ENCODE results near the gene MYBBP1A. TPM values are rescaled to one million over a fixed set of nuclear protein-coding genes. Genes with fewer than 3 reads are reported as not detected.

MYBBP1A gene
- total RNA-seq, 1 experiment from 2014 or later = 155 TPM

GRCh38 chr17:4577386-4577993 is 22.3 kb upstream of the MYBBP1A start:
- H3F3A ChIP-seq (ENCODE audit: low read length, unreplicated experiment) = no peaks in the 10 kb centered on the region
- ChIA-PET CTCF (interaction anchor here (0.8 kb wide), 1 partner anchor 10 kb away, joined by 3 read pairs; no protein-coding TSS in a partner anchor), POLR2A (ENCODE audit: unreplicated experiment) (interaction anchor here (0.6 kb wide), 1 partner anchor 135 kb away, joined by 3 read pairs; no protein-coding TSS in a partner anchor)
- intact Hi-C loops (cut with micrococcal nuclease) = no loop called here
- no peak overlapping the region for H3K4me2 ChIP-seq (ENCODE audit: low read length)
- no peaks in the 10 kb centered on the region for H3K79me2 ChIP-seq (ENCODE audit: low read length)
- TF ChIP-seq, protein P1, sequence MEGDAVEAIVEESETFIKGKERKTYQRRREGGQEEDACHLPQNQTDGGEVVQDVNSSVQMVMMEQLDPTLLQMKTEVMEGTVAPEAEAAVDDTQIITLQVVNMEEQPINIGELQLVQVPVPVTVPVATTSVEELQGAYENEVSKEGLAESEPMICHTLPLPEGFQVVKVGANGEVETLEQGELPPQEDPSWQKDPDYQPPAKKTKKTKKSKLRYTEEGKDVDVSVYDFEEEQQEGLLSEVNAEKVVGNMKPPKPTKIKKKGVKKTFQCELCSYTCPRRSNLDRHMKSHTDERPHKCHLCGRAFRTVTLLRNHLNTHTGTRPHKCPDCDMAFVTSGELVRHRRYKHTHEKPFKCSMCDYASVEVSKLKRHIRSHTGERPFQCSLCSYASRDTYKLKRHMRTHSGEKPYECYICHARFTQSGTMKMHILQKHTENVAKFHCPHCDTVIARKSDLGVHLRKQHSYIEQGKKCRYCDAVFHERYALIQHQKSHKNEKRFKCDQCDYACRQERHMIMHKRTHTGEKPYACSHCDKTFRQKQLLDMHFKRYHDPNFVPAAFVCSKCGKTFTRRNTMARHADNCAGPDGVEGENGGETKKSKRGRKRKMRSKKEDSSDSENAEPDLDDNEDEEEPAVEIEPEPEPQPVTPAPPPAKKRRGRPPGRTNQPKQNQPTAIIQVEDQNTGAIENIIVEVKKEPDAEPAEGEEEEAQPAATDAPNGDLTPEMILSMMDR (conservative IDR thresholded peaks at IDR 0.05; ENCODE audit: low read depth, low read length) = no peak
- TF ChIP-seq EZH2 (IDR thresholded peaks at IDR 0.05; ENCODE audit: low read length, unreplicated experiment) (no peak), EZH2phosphoT487 (IDR thresholded peaks at IDR 0.05; ENCODE audit: borderline replicate concordance, low read length) (no peak)
- no peak overlapping the region for H3K27ac ChIP-seq (ENCODE audit: low read length)
- DNase-seq (no peak), ATAC-seq (no peak)
- H3K27me3 ChIP-seq (ENCODE audit: low read length) = peaks cover under 1% of the 10 kb centered on the region; the same call in 1 of the 2 replicates
- H3K9ac ChIP-seq (ENCODE audit: low read length) = no peak overlapping the region
- no peaks in the 10 kb centered on the region for H3K36me3 ChIP-seq (ENCODE audit: low read depth, low read length)
- no peaks in the 10 kb centered on the region for H3K4me1 ChIP-seq (ENCODE audit: insufficient read depth, low read length)
- no peaks in the 10 kb centered on the region for H3K9me3 ChIP-seq (ENCODE audit: low read length)
- no peak overlapping the region for H2AFZ ChIP-seq (ENCODE audit: low read length)
- no TSS peak for BruUV-seq (replicated peaks)
- H4K20me1 ChIP-seq (ENCODE audit: low read length) = no peaks in the 10 kb centered on the region
- H3K4me3 ChIP-seq (ENCODE audit: low read length) = no peak overlapping the region
- no peaks in the 10 kb centered on the region for H3K9me2 ChIP-seq (replicated peaks; ENCODE audit: low read length)

GRCh38 chr17:4576729-4577322 is 21.6 kb upstream of the MYBBP1A start:
- no TSS peak for BruUV-seq (replicated peaks)
- H3K36me3 ChIP-seq (ENCODE audit: low read depth, low read length) = no peaks in the 10 kb centered on the region
- no peaks in the 10 kb centered on the region for H3K27me3 ChIP-seq (ENCODE audit: low read length)
- intact Hi-C loops (cut with micrococcal nuclease) = no loop called here
- H3K4me1 ChIP-seq (ENCODE audit: insufficient read depth, low read length) = no peaks in the 10 kb centered on the region
- no peak overlapping the region for H3K4me3 ChIP-seq (ENCODE audit: low read length)
- H3K27ac ChIP-seq (ENCODE audit: low read length) = no peak overlapping the region
- no peaks in the 10 kb centered on the region for H3F3A ChIP-seq (ENCODE audit: low read length, unreplicated experiment)
- H2AFZ ChIP-seq (ENCODE audit: low read length) = no peak overlapping the region
- H3K4me2 ChIP-seq (ENCODE audit: low read length) = no peak overlapping the region
- no peak for DNase-seq
- CTCF ChIA-PET = interaction anchor here (0.8 kb wide), 1 partner anchor 10 kb away, joined by 3 read pairs; no protein-coding TSS in a partner anchor
- H3K9me2 ChIP-seq (replicated peaks; ENCODE audit: low read length) = no peaks in the 10 kb centered on the region
- no peak for ATAC-seq
- H3K79me2 ChIP-seq (ENCODE audit: low read length) = no peaks in the 10 kb centered on the region
- no peak overlapping the region for H3K9ac ChIP-seq (ENCODE audit: low read length)
- no peak for TF ChIP-seq EZH2phosphoT487 (IDR thresholded peaks at IDR 0.05; ENCODE audit: borderline replicate concordance, low read length)
- TF ChIP-seq, protein P1 (conservative IDR thresholded peaks at IDR 0.05; ENCODE audit: low read depth, low read length) = no peak
- TF ChIP-seq EZH2 (IDR thresholded peaks at IDR 0.05; ENCODE audit: low read length, unreplicated experiment) = no peak
- POLR2A ChIA-PET (ENCODE audit: unreplicated experiment) = no interaction called here
- no peaks in the 10 kb centered on the region for H4K20me1 ChIP-seq (ENCODE audit: low read length)
- H3K9me3 ChIP-seq (ENCODE audit: low read length) = no peaks in the 10 kb centered on the region

DNA sequence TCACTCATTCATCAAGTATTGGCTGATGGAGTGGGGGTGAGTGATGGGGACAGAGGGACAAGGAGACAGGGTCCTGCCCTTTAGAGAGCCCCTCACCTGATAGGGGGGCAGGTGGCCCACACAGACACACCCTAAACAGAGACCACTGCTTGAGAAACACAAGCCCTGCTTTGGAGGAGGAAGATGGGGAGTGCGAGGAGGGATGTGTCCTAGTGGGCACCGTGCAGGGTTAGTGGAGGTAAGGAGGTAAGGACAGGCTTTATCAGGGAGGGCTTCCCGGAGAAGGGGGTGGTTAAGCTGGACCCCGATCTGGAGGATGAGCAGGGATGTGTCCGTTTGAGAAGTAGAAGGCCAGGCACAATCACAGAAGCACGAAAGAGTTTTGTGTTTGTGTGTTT is 21.0 kb upstream of the MYBBP1A start:
- intact Hi-C loops (cut with micrococcal nuclease) = no loop called here
- no peaks in the 10 kb centered on the region for H3K4me1 ChIP-seq (ENCODE audit: insufficient read depth, low read length)
- H3F3A ChIP-seq (ENCODE audit: low read length, unreplicated experiment) = no peaks in the 10 kb centered on the region
- DNase-seq (no peak), ATAC-seq (no peak)
- no peak overlapping the region for H3K27ac ChIP-seq (ENCODE audit: low read length)
- BruUV-seq (replicated peaks) = no TSS peak
- no peak overlapping the region for H2AFZ ChIP-seq (ENCODE audit: low read length)
- TF ChIP-seq EZH2 (IDR thresholded peaks at IDR 0.05; ENCODE audit: low read length, unreplicated experiment) = no peak
- TF ChIP-seq, protein P1 (conservative IDR thresholded peaks at IDR 0.05; ENCODE audit: low read depth, low read length) = no peak
- TF ChIP-seq EZH2phosphoT487 (IDR thresholded peaks at IDR 0.05; ENCODE audit: borderline replicate concordance, low read length) = no peak
- no peaks in the 10 kb centered on the region for H3K79me2 ChIP-seq (ENCODE audit: low read length)
- no peaks in the 10 kb centered on the region for H4K20me1 ChIP-seq (ENCODE audit: low read length)
- CTCF ChIA-PET = no interaction called here
- no peak overlapping the region for H3K4me2 ChIP-seq (ENCODE audit: low read length)
- no peak overlapping the region for H3K4me3 ChIP-seq (ENCODE audit: low read length)
- POLR2A ChIA-PET (ENCODE audit: unreplicated experiment) = no interaction called here
- no peaks in the 10 kb centered on the region for H3K36me3 ChIP-seq (ENCODE audit: low read depth, low read length)
- H3K27me3 ChIP-seq (ENCODE audit: low read length) = peaks cover under 1% of the 10 kb centered on the region; the same call in 1 of the 2 replicates
- no peaks in the 10 kb centered on the region for H3K9me3 ChIP-seq (ENCODE audit: low read length)
- H3K9ac ChIP-seq (ENCODE audit: low read length) = no peak overlapping the region
- H3K9me2 ChIP-seq (replicated peaks; ENCODE audit: low read length) = no peaks in the 10 kb centered on the region
